Stimulated activated CD8-positive, alpha-beta memory T cell treated with anti-CD3 and anti-CD28 coated beads, Interleukin-15, amount 100 ng/mL, for 4 hours (primary cell): ENCODE measurements around the gene PLCB3.
A peak's percentile ranks its signal among the peaks of the same experiment; 100 is the strongest.

Experiments
- DNase-seq, 2 donors: peaks; one replicate each; pipeline ENCODE4 v3.0.0-alpha.2; 2020; ENCODE audit warnings: low read depth in 2 of 2

Gene PLCB3

DNA sequence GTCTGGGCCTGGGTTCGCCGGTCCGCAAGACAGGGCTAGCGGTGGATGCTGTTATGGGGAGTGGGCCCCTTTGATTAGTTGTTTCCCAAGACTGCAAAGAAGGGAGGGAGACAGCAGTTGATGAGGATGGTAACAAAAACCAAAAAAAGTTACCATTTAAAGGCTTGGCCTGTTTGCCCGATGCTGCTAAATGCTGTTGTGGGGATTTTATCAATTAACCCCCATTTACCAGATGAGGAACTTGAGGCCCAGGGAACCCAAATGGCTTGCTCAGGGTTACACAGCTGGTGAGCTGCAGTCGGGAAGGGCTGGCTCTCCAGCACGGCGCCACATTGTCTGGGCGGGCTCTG lies 28.7 kb upstream of the PLCB3 start:
- no peak for DNase-seq

DNA sequence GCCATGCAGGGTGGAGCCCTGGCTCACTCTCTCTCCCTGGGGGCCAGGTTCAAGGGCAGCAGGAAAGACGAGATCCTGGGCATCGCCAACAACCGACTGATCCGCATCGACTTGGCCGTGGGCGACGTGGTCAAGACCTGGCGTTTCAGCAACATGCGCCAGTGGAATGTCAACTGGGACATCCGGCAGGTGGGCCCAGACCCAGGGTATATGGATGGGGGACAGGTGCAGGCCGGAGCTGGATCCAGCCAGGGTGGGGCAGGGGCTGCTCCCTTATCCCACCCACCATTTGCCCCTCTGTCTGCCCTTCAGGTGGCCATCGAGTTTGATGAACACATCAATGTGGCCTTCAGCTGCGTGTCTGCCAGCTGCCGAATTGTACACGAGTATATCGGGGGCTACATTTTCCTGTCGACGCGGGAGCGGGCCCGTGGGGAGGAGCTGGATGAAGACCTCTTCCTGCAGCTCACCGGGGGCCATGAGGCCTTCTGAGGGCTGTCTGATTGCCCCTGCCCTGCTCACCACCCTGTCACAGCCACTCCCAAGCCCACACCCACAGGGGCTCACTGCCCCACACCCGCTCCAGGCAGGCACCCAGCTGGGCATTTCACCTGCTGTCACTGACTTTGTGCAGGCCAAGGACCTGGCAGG lies 28.2 kb upstream of the PLCB3 start:
- no peak for DNase-seq

DNA sequence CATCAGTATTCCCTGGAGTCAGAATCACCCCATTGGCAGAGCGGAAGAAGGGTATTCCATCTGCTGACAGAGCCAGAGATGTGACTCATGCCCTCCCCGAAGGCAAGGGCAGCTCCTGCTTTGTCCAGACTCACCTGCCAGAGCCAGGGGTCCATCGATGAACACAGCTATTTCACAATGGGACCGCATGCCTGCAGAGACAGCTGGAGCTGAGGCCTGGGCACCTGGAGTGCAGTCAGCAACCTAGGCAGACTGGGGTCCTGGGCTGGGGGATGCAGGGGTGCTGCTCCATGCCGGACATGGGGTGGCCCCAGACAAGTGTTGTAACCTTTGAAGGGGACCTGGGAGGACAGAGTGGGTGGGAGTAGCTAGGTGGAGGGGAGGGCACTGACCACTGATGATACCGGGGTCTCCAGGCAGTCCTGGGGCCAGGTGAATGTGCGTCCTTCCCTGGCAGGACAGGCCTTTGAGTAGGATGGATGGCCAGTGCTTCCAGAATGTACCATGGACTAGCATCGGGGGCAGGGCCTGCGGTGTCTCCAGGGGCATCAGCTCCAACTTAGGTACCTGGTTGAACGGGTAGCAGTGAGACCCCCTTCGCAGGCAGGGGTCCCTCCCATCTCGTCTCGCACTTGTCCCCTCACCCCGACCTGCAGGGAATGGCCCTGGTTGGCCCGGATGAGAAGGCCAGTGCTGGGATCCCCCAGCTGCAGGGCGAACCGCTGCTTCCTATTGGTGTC lies 27.0 kb upstream of the PLCB3 start:
- DNase-seq: no peak

DNA sequence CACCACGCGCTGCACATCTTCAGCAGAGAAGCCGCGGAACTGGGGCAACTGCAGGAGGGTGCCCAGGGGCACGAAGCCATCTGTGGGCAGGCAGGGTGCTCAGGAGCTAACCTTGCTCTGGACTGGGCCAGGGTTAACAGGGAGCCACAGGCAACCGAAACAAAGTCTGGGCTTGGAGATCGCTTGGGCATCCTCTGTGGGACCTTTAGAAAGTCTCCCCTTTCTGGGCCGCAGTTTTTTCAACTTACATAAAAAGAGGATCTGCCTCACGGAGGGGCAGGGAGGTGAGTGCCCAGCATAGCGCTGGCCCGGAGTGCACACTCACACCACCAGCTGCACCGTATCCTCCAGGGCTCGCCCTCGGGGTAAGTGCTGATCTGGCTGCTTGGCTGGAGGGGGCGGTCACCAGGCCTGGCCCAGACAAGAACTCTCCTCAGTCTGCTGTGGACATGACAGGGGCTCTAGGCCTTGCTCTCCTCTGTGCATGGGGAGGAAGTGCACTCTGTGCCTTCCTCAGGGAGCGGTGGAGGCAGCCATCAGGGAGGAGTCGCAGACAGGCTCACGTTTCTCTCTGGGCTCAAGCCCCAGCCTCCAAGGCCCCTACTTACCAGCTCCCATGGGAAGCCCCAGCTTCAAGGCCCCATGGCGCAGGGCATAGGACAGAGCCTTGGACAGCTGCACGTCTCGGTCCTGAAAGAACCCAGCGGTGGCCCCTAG lies 26.3 kb upstream of the PLCB3 start:
- DNase-seq: no peak

DNA sequence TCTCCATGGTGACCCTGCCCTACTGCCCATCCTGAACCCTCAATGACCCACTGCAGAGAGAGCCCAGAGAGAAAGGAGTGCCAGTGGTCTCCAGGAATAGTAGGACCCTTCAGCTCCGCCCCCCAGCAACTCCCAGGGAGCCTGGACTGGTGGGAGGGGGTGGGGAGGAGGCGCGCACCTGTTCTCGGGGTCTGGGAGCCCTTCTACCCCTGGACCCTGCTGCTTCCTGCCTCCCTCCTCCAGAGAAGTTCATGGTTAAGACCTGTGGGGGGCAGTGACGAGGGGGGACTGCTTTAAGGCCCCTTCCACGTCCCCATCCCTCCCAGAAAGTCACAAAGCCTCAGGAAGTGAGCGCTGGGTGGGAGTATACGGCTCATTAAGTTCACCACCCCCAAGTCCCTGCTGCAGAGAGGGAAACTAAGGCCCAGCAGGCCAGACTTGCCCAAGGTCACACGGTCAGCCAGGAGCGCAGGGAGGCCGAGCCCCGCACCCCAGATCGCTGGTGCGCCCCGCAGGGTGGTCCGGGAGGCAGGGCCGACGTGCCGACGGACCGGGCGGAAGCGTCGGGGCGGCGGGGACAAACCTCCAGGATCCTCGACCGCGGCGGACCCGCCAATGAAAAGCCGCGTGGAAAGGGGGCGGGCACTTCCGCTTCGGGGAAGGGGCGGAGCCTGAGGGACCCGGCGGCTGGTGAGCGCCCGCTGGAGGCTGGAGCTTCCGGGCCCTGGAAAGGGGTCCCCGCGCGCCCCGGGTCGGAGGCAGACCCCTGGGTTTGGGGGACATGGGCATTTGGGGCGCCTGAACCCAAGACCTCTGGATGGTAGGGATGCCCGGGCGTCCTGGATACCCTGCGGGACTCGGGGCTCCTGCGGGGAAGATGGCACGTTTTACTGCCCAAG lies 25.5 kb upstream of the PLCB3 start, which contains the start of the genes NUDT22 and TRPT1:
NUDT22 (plus strand) TSS at position 667 of the 899 bp plus-strand sequence. CDS start 379 bp downstream, outside the sequence.
TRPT1 (minus strand) TSS at position 579 of the 899 bp plus-strand sequence; CDS start at position 253, 326 bp downstream.
- DNase-seq: peak; percentile 81 to 84

DNA sequence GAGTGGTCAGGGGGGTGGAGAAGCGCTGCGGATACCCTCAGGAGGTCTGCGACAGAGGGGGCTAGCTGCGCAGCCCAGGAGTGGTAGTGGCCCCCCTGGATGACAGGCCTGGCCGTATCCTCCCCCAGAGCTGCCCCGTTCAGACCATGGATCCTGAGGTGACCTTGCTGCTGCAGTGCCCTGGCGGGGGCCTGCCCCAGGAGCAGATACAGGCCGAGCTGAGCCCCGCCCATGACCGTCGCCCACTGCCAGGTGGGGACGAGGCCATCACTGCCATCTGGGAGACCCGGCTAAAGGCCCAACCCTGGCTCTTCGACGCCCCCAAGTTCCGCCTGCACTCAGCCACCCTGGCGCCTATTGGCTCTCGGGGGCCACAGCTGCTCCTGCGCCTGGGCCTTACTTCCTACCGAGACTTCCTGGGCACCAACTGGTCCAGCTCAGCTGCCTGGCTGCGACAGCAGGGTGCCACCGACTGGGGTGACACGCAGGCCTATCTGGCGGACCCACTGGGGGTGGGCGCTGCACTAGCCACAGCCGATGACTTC lies 24.8 kb upstream of the PLCB3 start:
- DNase-seq: peak in 1 of 2 donors; percentile 39

DNA sequence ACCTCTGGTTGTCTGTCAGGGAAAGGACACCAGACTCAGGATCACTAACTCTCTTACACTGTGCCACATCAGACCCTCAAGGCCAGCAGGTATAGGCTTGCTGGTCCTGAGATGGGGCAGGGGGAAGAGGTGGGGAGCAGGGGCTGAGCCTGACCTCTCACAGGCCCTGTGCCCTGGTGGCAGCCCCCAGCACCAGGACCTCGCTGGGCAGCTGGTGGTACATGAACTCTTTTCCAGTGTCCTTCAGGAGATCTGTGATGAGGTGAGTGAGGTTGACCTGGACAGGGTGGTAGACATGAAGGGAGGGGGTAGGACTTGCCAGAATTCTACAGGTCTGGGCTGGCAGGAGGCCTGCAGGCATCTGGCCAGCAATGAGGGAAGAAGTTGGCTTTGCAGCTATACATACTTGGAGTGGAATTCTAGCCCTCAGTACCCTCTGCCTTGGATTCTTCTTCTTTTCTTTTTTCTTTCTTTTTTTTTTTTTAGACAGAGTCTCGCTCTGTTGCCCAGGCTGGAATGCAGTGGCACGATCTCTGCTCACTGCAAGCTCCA lies 23.8 kb upstream of the PLCB3 start:
- DNase-seq: no peak

DNA sequence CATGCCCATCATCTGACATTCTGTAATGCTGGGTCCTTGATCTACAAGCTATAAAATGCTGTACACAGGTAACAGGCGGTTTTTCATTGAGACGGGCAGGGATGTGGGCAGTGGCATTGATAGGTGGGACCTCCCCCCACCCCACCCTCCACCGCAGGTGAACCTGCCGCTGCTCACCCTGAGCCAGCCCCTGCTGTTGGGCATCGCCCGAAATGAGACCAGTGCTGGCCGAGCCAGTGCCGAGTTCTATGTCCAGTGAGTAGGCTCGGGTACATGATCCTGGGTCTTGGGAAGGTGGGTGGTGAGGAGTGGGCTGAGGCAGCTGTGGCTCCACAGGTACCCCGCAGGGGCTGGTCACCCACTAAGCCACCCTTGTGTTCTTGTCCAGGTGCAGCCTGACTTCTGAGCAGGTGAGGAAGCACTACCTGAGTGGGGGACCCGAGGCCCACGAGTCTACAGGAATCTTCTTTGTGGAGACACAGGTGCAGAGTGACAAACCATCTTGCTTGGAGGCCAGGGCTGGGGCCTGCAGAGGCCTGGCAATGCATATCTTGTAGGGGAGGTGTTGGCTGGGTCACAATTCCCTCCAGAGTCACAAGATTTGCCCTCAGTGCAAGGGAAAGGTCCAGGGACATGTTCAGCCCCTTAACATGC lies 22.1 kb upstream of the PLCB3 start:
- DNase-seq: no peak

DNA sequence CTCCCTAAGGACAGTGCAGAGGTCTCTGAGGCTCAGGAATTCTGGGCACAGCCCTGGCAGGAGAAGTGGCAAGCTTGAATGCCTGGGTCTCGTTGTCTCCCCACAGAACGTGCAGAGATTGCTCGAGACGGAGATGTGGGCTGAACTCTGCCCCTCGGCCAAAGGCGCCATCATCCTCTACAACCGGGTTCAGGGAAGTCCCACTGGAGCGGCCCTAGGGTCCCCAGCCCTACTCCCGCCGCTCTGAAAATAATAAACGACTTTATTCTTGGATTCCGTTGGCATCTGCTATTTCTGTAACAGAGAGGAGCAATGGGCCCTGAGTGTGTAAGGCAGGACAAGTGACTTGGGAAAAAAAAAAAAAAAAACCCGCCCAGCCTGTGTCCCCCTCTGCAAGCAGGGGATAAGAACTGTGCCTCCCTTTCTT lies 21.6 kb upstream of the PLCB3 start:
- no peak for DNase-seq

DNA sequence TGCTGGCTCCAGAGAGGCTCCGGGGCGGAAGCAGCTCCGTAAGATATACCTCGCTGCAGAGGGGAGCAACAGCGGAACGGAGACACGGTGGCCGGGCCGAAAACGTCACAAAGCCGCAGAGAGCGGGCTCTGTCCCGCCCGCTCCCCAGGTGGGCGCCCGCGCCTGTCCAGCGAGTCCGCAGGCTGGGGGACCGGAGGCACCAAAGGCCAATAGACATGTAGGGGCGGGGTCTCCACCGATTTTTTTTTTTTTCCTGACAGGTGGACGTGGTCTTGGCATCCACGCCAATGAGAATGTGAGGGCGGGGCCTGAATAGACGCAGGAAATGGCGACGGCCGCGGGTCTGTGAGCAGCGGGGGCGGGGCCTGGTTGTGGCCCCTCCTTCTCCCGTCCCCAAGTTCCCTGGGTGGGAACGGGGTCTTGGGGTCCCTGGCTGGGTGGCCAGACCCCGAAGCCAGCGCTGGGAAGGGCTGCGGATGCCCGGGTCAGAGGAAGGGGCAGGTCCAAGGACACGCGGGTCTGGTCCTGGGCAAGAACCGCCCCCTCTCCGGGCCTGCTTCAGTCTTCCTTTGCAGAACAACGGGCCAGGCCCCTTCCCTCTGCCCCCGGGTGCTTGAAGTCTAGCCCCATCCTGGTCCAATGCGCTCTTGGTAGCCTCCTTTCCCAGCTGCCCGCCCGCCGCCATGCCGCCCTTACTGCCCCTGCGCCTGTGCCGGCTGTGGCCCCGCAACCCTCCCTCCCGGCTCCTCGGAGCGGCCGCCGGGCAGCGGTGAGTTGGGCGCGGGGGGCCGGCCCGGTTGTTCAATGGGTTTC lies 21.0 kb upstream of the PLCB3 start, which contains the start of gene DNAJC4:
DNAJC4 (plus strand) TSS at position 378 of the 814 bp plus-strand sequence; CDS start at position 685, 307 bp downstream.
- DNase-seq: peak; percentile 67 to 77

DNA sequence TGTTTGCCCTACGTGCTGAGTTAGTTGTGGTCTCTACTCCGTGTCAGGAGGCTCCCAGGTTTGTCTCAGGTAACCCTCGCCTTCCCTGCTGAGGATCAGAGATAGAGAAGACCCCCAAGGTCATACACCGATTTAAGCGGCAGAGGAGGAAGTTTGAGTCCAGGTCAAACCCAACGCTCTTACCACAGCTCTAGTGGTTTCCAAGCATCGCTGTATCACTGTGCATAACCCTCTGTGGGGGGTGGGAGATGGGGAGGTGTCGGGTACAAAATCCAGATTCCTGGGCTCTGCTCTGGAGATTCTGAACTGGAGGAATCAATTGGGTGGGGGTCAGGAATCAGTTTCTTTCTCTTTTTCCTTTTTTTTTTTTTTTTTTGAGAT lies 20.4 kb upstream of the PLCB3 start:
- no peak for DNase-seq

DNA sequence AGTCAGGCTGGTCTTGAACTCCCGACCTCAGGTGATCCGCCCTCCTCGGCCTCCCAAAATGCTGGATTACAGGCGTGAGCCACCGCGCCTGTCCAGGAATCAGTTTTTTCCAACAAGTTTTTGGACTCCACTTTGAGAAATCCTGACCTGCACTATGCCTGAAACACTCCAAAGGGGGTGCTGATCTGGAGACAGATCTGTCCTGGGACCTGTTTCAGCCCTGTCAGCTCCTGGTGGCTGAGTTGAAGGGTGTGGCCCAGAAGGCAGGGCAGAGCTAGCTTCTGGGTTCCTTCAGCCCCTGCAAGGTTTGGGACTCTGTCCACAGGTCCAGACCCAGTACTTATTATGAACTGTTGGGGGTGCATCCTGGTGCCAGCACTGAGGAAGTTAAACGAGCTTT lies 19.8 kb upstream of the PLCB3 start:
- no peak for DNase-seq

DNA sequence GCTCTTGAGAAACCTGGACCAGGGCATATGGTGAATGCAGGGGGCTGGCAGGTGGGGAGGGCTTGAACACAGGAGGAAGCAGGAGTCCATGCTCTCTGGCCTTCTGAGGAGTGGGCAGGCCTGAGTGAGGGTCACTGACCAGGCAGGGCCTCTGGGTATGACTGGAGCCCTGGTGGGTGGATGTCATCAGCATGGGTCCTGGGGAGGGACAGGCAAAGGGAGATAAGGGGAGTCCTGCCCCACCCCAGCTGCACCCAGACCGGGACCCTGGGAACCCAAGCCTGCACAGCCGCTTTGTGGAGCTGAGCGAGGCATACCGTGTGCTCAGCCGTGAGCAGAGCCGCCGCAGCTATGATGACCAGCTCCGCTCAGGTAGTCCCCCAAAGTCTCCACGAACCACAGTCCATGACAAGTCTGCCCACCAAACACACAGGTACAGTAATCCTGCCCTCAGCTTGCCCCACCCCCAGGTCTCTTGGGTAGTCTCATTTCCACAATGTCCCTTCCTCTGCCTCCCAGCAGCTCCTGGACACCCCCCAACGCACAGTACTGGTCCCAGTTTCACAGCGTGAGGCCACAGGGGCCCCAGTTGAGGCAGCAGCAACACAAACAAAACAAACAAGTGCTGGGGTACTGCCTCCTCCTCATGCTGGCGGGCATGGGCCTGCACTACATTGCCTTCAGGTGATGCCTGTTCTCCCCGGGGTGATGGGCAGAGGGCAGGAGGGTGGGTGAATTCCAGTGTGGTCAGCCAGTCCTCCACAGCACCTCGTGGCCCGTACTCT lies 19.0 kb upstream of the PLCB3 start:
- DNase-seq: no peak

DNA sequence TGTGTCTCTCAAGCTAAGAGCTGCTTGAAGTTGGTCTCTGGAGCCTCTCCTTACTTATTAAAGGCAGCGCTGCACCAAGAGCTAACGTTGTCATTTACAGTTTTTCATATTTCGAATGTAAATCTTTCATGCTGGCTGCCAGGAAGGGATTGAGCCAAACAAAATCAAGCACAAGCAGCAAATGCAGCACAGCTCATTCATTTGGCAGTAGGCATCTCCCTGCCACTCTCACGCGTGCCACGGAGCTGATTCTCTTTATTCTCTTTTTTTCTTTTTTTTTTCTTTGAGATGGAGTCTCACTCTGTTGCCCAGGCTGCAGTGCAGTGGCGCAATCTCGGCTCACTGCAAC lies 18.4 kb upstream of the PLCB3 start:
- DNase-seq: no peak

DNA sequence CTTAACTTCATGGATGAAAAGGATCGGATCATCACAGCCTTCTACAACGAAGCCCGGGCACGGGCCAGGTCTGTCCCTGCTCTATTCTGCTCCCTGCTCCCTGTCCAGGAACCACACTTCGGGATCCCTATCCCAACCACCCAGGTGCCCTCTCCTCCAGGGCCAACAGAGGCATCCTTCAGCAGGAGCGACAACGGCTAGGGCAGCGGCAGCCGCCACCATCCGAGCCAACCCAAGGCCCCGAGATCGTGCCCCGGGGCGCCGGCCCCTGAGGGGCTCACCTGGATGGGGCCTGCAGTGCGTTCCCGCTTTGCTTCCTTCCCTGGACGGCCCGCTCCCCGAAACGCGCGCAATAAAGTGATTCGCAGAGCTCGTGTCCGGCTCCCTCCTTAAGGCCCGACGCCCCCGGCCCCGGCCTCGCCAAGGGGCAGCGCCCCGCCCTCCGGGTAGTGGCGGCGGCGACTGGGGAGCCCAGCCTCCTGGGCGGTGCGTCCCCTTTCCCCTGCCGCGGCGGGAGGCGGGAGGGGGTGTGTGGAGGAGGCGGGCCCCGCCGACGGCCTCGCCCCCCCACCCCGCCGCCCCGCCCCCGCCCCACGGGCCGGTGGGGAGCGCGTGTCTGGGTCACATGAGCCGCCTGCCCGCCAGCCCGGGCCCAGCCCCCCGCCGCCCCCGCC lies 17.3 kb upstream of the PLCB3 start, which contains the start of gene VEGFB:
VEGFB (plus strand) TSS at position 672 of the 674 bp plus-strand sequence. CDS start 250 bp downstream, outside the sequence.
- peak in 1 of 2 donors; percentile 66 for DNase-seq

DNA sequence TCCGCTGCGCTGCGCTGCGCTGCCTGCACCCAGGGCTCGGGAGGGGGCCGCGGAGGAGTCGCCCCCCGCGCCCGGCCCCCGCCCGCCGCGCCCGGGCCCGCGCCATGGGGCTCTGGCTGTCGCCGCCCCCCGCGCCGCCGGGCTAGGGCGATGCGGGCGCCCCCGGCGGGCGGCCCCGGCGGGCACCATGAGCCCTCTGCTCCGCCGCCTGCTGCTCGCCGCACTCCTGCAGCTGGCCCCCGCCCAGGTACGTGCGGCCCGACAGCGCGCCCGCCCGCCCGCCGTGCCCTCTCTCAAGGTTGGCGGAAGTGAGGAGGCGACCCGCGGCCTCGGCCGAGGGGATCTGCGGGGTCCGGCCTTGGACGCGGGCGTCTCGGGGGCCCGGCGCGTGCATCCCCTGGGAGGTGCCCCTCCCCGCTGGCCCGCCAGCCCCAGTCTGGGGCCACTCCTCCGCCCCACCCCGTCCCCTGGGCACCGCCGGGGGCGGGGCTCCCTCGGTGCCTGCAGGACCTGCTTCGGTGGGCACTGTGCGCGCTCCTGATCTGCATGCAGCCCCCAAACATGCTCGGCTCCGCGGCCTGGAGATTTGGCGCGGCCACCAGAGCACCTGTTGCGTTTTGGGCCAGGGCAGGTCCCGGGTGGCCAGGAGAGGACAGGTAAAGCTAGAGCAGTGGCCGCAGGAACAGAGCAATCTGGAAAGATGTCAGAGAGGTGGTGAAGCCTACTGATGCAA lies 16.5 kb upstream of the PLCB3 start:
- DNase-seq: peak in 1 of 2 donors; percentile 26

DNA sequence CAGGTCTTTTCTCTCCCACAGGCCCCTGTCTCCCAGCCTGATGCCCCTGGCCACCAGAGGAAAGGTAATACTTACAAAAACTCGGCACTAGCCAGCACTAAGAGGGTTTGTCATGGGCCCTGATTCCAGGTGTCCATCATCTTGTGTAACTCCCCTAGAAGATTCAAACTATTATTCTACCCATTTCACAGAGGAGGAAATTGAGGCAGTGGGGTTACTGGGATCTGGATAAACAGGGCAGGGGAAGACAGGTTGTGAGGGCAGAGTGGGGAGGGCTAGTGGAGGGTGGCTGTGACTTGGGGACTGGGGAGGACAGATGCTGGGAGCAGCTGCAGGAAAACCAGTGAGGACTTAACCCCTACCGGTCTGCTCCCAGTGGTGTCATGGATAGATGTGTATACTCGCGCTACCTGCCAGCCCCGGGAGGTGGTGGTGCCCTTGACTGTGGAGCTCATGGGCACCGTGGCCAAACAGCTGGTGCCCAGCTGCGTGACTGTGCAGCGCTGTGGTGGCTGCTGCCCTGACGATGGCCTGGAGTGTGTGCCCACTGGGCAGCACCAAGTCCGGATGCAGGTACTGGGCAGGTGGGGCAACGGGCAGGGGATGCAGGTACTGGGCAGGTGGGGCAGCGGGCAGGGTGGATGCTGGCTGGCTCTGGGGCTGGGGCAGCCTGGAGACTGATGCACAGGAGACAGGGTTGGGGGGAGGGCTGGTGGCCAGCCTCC lies 15.7 kb upstream of the PLCB3 start:
- DNase-seq: no peak
